WTC11 (cell line): ENCODE data around the gene PRM3. TPM values are rescaled to one million over a fixed set of nuclear protein-coding genes. Genes with fewer than 3 reads are reported as not detected.

Experiments
- CREB1 ChIP-seq: sonication (generic); formaldehyde crosslinking; IDR thresholded peaks from 2 replicates; pipeline ENCODE4 v1.8.0; 2023; ENCODE audit warnings: mild to moderate bottlenecking, missing genetic modification reagents
- CTCF ChIP-seq: fragments of 200-600 bp; IDR thresholded peaks from 2 replicates; pipeline ENCODE4 v1.8.0; 2022; ENCODE audit warnings: antibody characterized with exemption
- E2F1 ChIP-seq: sonication (generic); formaldehyde crosslinking; IDR thresholded peaks from 2 replicates; pipeline ENCODE4 v1.8.0; 2022; ENCODE audit warnings: mild to moderate bottlenecking, missing genetic modification reagents
- FOXK1 ChIP-seq: sonication (generic); formaldehyde crosslinking; IDR thresholded peaks from 2 replicates; pipeline ENCODE4 v1.8.0; 2022; ENCODE audit warnings: mild to moderate bottlenecking, moderate library complexity, missing genetic modification reagents
- GABPB1 ChIP-seq: sonication (generic); formaldehyde crosslinking; IDR thresholded peaks from 2 replicates; pipeline ENCODE4 v1.8.1; 2023; ENCODE audit warnings: mild to moderate bottlenecking, missing genetic modification reagents
- GRHL2 ChIP-seq: fragments of 250-450 bp; sonication (Bioruptor Pico); IDR thresholded peaks from 2 replicates; pipeline ENCODE4 v1.8.0; 2022; ENCODE audit warnings: mild to moderate bottlenecking, moderate library complexity; ENCODE audit not compliant: insufficient replicate concordance, severe bottlenecking
- MYBL2 ChIP-seq: sonication (generic); formaldehyde crosslinking; IDR thresholded peaks from 2 replicates; pipeline ENCODE4 v1.8.1; 2023; ENCODE audit warnings: mild to moderate bottlenecking, moderate library complexity, missing genetic modification reagents
- NFATC4 ChIP-seq: fragments of 250-450 bp; sonication (Bioruptor Pico); IDR thresholded peaks from 2 replicates; pipeline ENCODE4 v1.9.0; 2021; ENCODE audit warnings: mild to moderate bottlenecking
- NFE2L1 ChIP-seq: sonication (generic); formaldehyde crosslinking; IDR thresholded peaks from 2 replicates; pipeline ENCODE4 v1.8.1; 2023; ENCODE audit warnings: missing genetic modification reagents
- NFYB ChIP-seq: sonication (generic); formaldehyde crosslinking; conservative IDR thresholded peaks from 2 replicates; pipeline ENCODE4 v1.8.0; 2022; ENCODE audit warnings: low read depth, missing genetic modification reagents
- PREB ChIP-seq: sonication (generic); formaldehyde crosslinking; IDR thresholded peaks from 2 replicates; pipeline ENCODE4 v1.8.1; 2022; ENCODE audit warnings: mild to moderate bottlenecking, missing genetic modification reagents, moderate library complexity, borderline replicate concordance
- RELA ChIP-seq: sonication (generic); formaldehyde crosslinking; IDR thresholded peaks from 2 replicates; pipeline ENCODE4 v1.8.1; 2022; ENCODE audit warnings: missing genetic modification reagents, mild to moderate bottlenecking, borderline replicate concordance
- TEAD1 ChIP-seq: sonication (generic); formaldehyde crosslinking; IDR thresholded peaks from 2 replicates; pipeline ENCODE4 v1.8.0; 2022; ENCODE audit warnings: mild to moderate bottlenecking, missing genetic modification reagents
- TEAD4 ChIP-seq: sonication (generic); formaldehyde crosslinking; IDR thresholded peaks from 2 replicates; pipeline ENCODE4 v1.8.0; 2022; ENCODE audit warnings: mild to moderate bottlenecking, missing genetic modification reagents
- ZNF219 ChIP-seq: sonication (generic); formaldehyde crosslinking; IDR thresholded peaks from 2 replicates; pipeline ENCODE4 v1.8.0; 2023; ENCODE audit warnings: missing genetic modification reagents, mild to moderate bottlenecking, borderline replicate concordance
- ZNF317 ChIP-seq: sonication (generic); formaldehyde crosslinking; IDR thresholded peaks from 2 replicates; pipeline ENCODE4 v1.8.1; 2023; ENCODE audit warnings: low read depth, mild to moderate bottlenecking, moderate library complexity, missing genetic modification reagents, borderline replicate concordance
- ZNF396 ChIP-seq: fragments of 250-450 bp; sonication (Bioruptor Pico); IDR thresholded peaks from 2 replicates; pipeline ENCODE4 v1.8.0; 2021; ENCODE audit warnings: mild to moderate bottlenecking, moderate library complexity, borderline replicate concordance
- ZNF423 ChIP-seq: fragments of 250-450 bp; sonication (Bioruptor Pico); IDR thresholded peaks from 2 replicates; pipeline ENCODE4 v2.1.2; 2022; ENCODE audit warnings: mild to moderate bottlenecking, moderate library complexity
- total RNA-seq: library from RNA; stranded (reverse); gene quantifications from 3 replicates; pipeline ENCODE4 v1.2.3, GENCODE V29; 2021
- TF ChIP-seq, protein P1 (sequence below): sonication (generic); formaldehyde crosslinking; IDR thresholded peaks from 2 replicates; pipeline ENCODE4 v1.8.1; 2023; ENCODE audit warnings: mild to moderate bottlenecking, moderate library complexity, missing genetic modification reagents
- TF ChIP-seq, protein P2 (sequence below): sonication (generic); formaldehyde crosslinking; IDR thresholded peaks from 2 replicates; pipeline ENCODE4 v1.8.1; 2023; ENCODE audit warnings: mild to moderate bottlenecking, missing genetic modification reagents
- TF ChIP-seq, protein P3 (sequence below): sonication (generic); formaldehyde crosslinking; IDR thresholded peaks from 2 replicates; pipeline ENCODE4 v1.8.0; 2023; ENCODE audit warnings: missing genetic modification reagents, mild to moderate bottlenecking, borderline replicate concordance
- TF ChIP-seq, protein P4 (sequence below): sonication (generic); formaldehyde crosslinking; IDR thresholded peaks from 2 replicates; pipeline ENCODE4 v1.8.0; 2023; ENCODE audit warnings: missing genetic modification reagents
- TF ChIP-seq, protein P5 (sequence below): sonication (generic); formaldehyde crosslinking; IDR thresholded peaks from 2 replicates; pipeline ENCODE4 v1.8.0; 2022; ENCODE audit warnings: missing genetic modification reagents

The PRM3 gene
- total RNA-seq, 1 experiment from 2014 or later = not detected

DNA sequence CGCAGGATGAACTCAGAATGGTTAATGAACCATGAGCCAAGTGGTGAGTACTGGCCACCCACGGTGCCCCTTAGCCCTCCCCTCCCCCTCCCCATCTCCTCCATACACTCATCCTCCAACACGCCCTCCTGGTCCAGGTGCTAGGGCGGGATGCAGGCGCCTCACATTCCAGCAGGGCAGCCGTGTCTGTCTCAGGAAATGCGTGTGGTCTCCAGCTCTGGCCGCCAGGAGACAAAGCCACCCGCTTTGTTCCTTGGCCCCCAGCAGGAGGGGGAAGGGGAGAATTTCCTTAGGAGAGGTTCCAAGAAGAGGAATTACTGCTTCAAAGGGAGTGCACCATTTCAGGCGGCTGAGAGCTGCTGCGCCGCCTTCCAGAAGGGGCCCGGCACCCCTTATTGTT is 42.1 kb upstream of the PRM3 start (continued):
- no peak for TF ChIP-seq GRHL2 (CRISPR knock-in tag)
- TF ChIP-seq, protein P1, sequence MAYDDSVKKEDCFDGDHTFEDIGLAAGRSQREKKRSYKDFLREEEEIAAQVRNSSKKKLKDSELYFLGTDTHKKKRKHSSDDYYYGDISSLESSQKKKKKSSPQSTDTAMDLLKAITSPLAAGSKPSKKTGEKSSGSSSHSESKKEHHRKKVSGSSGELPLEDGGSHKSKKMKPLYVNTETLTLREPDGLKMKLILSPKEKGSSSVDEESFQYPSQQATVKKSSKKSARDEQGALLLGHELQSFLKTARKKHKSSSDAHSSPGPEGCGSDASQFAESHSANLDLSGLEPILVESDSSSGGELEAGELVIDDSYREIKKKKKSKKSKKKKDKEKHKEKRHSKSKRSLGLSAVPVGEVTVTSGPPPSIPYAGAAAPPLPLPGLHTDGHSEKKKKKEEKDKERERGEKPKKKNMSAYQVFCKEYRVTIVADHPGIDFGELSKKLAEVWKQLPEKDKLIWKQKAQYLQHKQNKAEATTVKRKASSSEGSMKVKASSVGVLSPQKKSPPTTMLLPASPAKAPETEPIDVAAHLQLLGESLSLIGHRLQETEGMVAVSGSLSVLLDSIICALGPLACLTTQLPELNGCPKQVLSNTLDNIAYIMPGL = no peak
- TF ChIP-seq, protein P2, sequence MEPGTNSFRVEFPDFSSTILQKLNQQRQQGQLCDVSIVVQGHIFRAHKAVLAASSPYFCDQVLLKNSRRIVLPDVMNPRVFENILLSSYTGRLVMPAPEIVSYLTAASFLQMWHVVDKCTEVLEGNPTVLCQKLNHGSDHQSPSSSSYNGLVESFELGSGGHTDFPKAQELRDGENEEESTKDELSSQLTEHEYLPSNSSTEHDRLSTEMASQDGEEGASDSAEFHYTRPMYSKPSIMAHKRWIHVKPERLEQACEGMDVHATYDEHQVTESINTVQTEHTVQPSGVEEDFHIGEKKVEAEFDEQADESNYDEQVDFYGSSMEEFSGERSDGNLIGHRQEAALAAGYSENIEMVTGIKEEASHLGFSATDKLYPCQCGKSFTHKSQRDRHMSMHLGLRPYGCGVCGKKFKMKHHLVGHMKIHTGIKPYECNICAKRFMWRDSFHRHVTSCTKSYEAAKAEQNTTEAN = no peak
- no peak for TF ChIP-seq MYBL2
- no peak for TF ChIP-seq NFATC4
- TF ChIP-seq CTCF = no peak
- TF ChIP-seq RELA = no peak
- TF ChIP-seq FOXK1 = peak; percentile 51
- TF ChIP-seq ZNF317 (CRISPR knock-in tag) = no peak
- no peak for TF ChIP-seq PREB
- TF ChIP-seq, protein P3, sequence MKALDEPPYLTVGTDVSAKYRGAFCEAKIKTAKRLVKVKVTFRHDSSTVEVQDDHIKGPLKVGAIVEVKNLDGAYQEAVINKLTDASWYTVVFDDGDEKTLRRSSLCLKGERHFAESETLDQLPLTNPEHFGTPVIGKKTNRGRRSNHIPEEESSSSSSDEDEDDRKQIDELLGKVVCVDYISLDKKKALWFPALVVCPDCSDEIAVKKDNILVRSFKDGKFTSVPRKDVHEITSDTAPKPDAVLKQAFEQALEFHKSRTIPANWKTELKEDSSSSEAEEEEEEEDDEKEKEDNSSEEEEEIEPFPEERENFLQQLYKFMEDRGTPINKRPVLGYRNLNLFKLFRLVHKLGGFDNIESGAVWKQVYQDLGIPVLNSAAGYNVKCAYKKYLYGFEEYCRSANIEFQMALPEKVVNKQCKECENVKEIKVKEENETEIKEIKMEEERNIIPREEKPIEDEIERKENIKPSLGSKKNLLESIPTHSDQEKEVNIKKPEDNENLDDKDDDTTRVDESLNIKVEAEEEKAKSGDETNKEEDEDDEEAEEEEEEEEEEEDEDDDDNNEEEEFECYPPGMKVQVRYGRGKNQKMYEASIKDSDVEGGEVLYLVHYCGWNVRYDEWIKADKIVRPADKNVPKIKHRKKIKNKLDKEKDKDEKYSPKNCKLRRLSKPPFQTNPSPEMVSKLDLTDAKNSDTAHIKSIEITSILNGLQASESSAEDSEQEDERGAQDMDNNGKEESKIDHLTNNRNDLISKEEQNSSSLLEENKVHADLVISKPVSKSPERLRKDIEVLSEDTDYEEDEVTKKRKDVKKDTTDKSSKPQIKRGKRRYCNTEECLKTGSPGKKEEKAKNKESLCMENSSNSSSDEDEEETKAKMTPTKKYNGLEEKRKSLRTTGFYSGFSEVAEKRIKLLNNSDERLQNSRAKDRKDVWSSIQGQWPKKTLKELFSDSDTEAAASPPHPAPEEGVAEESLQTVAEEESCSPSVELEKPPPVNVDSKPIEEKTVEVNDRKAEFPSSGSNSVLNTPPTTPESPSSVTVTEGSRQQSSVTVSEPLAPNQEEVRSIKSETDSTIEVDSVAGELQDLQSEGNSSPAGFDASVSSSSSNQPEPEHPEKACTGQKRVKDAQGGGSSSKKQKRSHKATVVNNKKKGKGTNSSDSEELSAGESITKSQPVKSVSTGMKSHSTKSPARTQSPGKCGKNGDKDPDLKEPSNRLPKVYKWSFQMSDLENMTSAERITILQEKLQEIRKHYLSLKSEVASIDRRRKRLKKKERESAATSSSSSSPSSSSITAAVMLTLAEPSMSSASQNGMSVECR (CRISPR knock-in tag) = 0 out of 2 replicates have a peak, but pooled peaks have one; percentile 12
- no peak for TF ChIP-seq ZNF396
- no peak for TF ChIP-seq CREB1 (CRISPR knock-in tag)
- no peak for TF ChIP-seq E2F1
- peak; percentile 99 for TF ChIP-seq TEAD1 (CRISPR knock-in tag)
- TF ChIP-seq, protein P4, sequence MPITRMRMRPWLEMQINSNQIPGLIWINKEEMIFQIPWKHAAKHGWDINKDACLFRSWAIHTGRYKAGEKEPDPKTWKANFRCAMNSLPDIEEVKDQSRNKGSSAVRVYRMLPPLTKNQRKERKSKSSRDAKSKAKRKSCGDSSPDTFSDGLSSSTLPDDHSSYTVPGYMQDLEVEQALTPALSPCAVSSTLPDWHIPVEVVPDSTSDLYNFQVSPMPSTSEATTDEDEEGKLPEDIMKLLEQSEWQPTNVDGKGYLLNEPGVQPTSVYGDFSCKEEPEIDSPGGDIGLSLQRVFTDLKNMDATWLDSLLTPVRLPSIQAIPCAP = no peak
- TF ChIP-seq NFYB (CRISPR knock-in tag) = no peak
- no peak for TF ChIP-seq GABPB1 (CRISPR knock-in tag)
- TF ChIP-seq, protein P5, sequence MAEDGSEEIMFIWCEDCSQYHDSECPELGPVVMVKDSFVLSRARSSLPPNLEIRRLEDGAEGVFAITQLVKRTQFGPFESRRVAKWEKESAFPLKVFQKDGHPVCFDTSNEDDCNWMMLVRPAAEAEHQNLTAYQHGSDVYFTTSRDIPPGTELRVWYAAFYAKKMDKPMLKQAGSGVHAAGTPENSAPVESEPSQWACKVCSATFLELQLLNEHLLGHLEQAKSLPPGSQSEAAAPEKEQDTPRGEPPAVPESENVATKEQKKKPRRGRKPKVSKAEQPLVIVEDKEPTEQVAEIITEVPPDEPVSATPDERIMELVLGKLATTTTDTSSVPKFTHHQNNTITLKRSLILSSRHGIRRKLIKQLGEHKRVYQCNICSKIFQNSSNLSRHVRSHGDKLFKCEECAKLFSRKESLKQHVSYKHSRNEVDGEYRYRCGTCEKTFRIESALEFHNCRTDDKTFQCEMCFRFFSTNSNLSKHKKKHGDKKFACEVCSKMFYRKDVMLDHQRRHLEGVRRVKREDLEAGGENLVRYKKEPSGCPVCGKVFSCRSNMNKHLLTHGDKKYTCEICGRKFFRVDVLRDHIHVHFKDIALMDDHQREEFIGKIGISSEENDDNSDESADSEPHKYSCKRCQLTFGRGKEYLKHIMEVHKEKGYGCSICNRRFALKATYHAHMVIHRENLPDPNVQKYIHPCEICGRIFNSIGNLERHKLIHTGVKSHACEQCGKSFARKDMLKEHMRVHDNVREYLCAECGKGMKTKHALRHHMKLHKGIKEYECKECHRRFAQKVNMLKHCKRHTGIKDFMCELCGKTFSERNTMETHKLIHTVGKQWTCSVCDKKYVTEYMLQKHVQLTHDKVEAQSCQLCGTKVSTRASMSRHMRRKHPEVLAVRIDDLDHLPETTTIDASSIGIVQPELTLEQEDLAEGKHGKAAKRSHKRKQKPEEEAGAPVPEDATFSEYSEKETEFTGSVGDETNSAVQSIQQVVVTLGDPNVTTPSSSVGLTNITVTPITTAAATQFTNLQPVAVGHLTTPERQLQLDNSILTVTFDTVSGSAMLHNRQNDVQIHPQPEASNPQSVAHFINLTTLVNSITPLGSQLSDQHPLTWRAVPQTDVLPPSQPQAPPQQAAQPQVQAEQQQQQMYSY (CRISPR knock-in tag) = no peak
- no peak for TF ChIP-seq NFE2L1 (CRISPR knock-in tag)
- peak; percentile 93 for TF ChIP-seq TEAD4 (CRISPR knock-in tag)
- peak; percentile 61 for TF ChIP-seq ZNF423
- no peak for TF ChIP-seq ZNF219
